IPS DF 6.9 (cell line): ENCODE measurements around the gene SULT1C2.

ENCODE experiments used
- DNase-seq: peaks from one replicate; pipeline ENCODE4 v3.0.0-alpha.2; 2013; ENCODE audit warnings: low read depth, low spot score
- H3K27ac ChIP-seq: one replicate; pipeline ENCODE4 v1.5.1; 2013; ENCODE audit warnings: low read length, control low read depth
- H3K27me3 ChIP-seq: 2 replicates; pipeline ENCODE4 v1.6.1; 2013; ENCODE audit warnings: mild to moderate bottlenecking, low read length; ENCODE audit not compliant: control insufficient read depth, insufficient read depth
- H3K36me3 ChIP-seq: 2 replicates; pipeline ENCODE4 v1.6.1; 2013; ENCODE audit warnings: low read length; ENCODE audit not compliant: control insufficient read depth, insufficient read depth
- H3K4me1 ChIP-seq: 2 replicates; pipeline ENCODE4 v1.6.1; 2013; ENCODE audit warnings: low read length; ENCODE audit not compliant: control insufficient read depth, insufficient read depth
- H3K4me3 ChIP-seq: 2 replicates; pipeline ENCODE4 v1.5.1; 2013; ENCODE audit warnings: mild to moderate bottlenecking, low read length
- H3K9me3 ChIP-seq: 2 replicates; pipeline ENCODE4 v1.6.1; 2013; ENCODE audit warnings: low read length, inconsistent platforms; ENCODE audit not compliant: control insufficient read depth, insufficient read depth
- whole genome bisulfite sequencing: extraction: QIAGEN DNeasy Blood & Tissue Kit; methylation state at CpG from one replicate; pipeline ENCODE4 v1.1.7; 2013; ENCODE audit warnings: mixed read lengths, missing lambda C conversion rate; ENCODE audit not compliant: insufficient read length, insufficient coverage; 5-methylcytosine and 5-hydroxymethylcytosine counted together

The SULT1C2 gene

GRCh38 chr2:108288534-108289106 lies at the start of gene SULT1C2:
Gene SULT1C2 (plus strand): TSS chr2:108288895. CDS start chr2:108293668, 4,773 bp downstream.
- Histone ChIP-seq H3K36me3 (no peaks in the 10 kb centered on the region), H3K9me3 (no peaks in the 10 kb centered on the region), H3K4me1 (no peaks in the 10 kb centered on the region; the same call in 1 of the 2 replicates), H3K27ac (no peak within 1 kb of the TSS), H3K27me3 (no peaks in the 10 kb centered on the region), H3K4me3 (no peak within 1 kb of the TSS)
- peak; percentile 33 for DNase-seq
- no CpG with 5 or more reads among the region's 7 CpGs for WGBS

- no peak for DNase-seq
- H3K27me3 ChIP-seq, result no peaks in the 10 kb centered on the region
- no CpG with 5 or more reads among the region's 2 CpGs for WGBS
- no peaks in the 10 kb centered on the region for H3K4me1 ChIP-seq
- no peak within 1 kb of the TSS for H3K4me3 ChIP-seq
- H3K36me3 ChIP-seq, result no peaks in the 10 kb centered on the region
- H3K27ac ChIP-seq, result no peak within 1 kb of the TSS
- H3K9me3 ChIP-seq, result peaks cover 1% of the 10 kb centered on the region; the same call in 1 of the 2 replicates
Observed at GRCh38 chr2:108239786-108240185, 48.9 kb upstream of the SULT1C2 start, which contains the start of gene SULT1C3. Gene SULT1C3 (plus strand): TSS chr2:108239968. CDS start chr2:108247195, 7,227 bp downstream.

DNA sequence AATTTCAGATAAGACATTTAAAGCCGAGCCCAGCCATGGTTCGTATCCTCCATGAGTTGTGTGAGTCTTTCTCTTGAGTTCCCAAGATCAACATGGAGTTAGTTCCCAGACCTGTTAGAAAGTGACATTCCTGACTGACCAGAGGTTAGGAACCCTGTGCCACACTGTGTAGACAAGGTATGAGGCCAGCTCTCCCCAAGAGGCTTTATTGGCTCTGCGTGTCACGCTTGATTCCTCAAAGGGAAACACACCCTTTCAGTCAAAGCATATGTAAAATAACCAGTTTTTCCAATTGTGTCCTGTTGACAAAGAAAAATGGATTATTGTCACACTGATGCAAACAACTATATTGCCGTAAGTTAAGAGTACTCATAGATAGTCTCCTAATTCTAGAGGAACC lies 47.7 kb upstream of the SULT1C2 start:
- no peaks in the 10 kb centered on the region for H3K27me3 ChIP-seq
- H3K9me3 ChIP-seq, result peaks cover 1% of the 10 kb centered on the region; the same call in 1 of the 2 replicates
- WGBS, result no CpG with 5 or more reads among the region's 5 CpGs
- H3K4me1 ChIP-seq, result no peaks in the 10 kb centered on the region
- no peak for DNase-seq
- H3K4me3 ChIP-seq, result no peak overlapping the region
- H3K36me3 ChIP-seq, result no peaks in the 10 kb centered on the region
- no peak overlapping the region for H3K27ac ChIP-seq

- WGBS, result no CpG with 5 or more reads among the region's 1 CpG
- Histone ChIP-seq H3K9me3 (no peaks in the 10 kb centered on the region), H3K4me1 (no peaks in the 10 kb centered on the region), H3K27ac (no peak overlapping the region), H3K4me3 (no peak overlapping the region), H3K27me3 (no peaks in the 10 kb centered on the region), H3K36me3 (no peaks in the 10 kb centered on the region)
- DNase-seq, result no peak
Observed at GRCh38 chr2:108243566-108243965, 45.1 kb upstream of the SULT1C2 start.

- Histone ChIP-seq H3K27me3 (no peaks in the 10 kb centered on the region), H3K36me3 (no peaks in the 10 kb centered on the region), H3K4me1 (no peaks in the 10 kb centered on the region), H3K4me3 (no peak overlapping the region), H3K27ac (no peak overlapping the region), H3K9me3 (no peaks in the 10 kb centered on the region)
- no CpG with 5 or more reads among the region's 2 CpGs for WGBS
- no peak for DNase-seq
Observed at GRCh38 chr2:108244667-108245414, 43.9 kb upstream of the SULT1C2 start.

GRCh38 chr2:108253106-108253505 lies 35.6 kb upstream of the SULT1C2 start:
- no peak overlapping the region for H3K4me3 ChIP-seq
- H3K27ac ChIP-seq, result no peak overlapping the region
- no peak for DNase-seq
- no peaks in the 10 kb centered on the region for H3K36me3 ChIP-seq
- no peaks in the 10 kb centered on the region for H3K9me3 ChIP-seq
- no peaks in the 10 kb centered on the region for H3K4me1 ChIP-seq
- no peaks in the 10 kb centered on the region for H3K27me3 ChIP-seq
- no CpG with 5 or more reads among the region's 1 CpG for whole genome bisulfite sequencing

DNA sequence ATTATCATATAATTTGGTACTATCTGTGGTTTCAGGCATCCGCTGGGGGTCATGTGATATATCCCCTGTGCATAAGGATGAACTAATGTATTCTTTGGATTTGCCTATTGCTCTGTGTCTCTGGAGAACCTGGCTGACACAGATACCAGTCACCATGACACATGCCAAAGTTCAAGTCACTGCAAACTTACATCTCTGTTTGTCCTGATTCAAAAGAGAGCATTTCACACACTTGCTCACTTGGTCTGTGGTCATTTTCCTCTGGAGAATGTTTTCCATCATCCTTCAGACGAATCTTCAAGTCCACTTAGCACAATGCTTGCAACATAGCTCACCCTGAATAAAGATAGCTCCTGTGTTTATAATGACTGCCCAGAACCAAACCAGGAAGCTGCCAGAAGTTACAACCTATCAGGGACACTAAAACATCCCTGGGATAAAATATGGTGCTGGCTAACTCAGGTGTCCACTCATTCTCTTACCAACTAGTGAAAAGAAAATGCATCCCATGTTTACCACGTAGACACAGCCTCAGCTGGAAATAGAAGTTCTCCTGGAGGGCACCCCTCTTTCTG lies 30.9 kb upstream of the SULT1C2 start:
- Histone ChIP-seq H3K4me3 (no peak overlapping the region), H3K4me1 (no peaks in the 10 kb centered on the region), H3K27me3 (no peaks in the 10 kb centered on the region), H3K27ac (no peak overlapping the region), H3K9me3 (no peaks in the 10 kb centered on the region), H3K36me3 (no peaks in the 10 kb centered on the region)
- DNase-seq, result no peak
- no CpG with 5 or more reads among the region's 3 CpGs for WGBS

DNA sequence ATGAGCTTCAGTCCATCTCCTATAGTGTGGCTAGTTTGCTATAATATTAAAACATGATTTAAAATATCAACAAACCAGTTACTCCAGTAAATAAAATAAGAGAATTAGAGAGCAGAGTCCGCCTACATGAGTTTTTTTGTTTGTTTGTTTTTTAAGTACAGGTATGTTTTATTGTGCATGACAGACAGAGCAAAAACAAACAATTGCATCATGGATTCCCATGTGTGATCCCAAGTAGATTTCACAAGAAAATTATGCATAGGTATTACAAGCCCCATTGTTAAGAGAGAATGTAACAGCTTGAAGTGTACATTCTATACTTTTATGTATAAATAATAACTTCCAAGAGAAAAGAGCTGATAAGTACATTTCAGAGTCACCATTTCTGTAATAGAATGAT lies 27.9 kb upstream of the SULT1C2 start:
- H3K27ac ChIP-seq, result no peak overlapping the region
- no peaks in the 10 kb centered on the region for H3K27me3 ChIP-seq
- WGBS, result no CpG with 5 or more reads among the region's 1 CpG
- no peaks in the 10 kb centered on the region for H3K4me1 ChIP-seq
- H3K4me3 ChIP-seq, result no peak overlapping the region
- H3K36me3 ChIP-seq, result no peaks in the 10 kb centered on the region
- no peak for DNase-seq
- H3K9me3 ChIP-seq, result no peaks in the 10 kb centered on the region

- no peak for DNase-seq
- no peaks in the 10 kb centered on the region for H3K36me3 ChIP-seq
- no peaks in the 10 kb centered on the region for H3K4me1 ChIP-seq
- no peak overlapping the region for H3K27ac ChIP-seq
- H3K27me3 ChIP-seq, result no peaks in the 10 kb centered on the region
- no CpG with 5 or more reads among the region's 1 CpG for WGBS
- no peak overlapping the region for H3K4me3 ChIP-seq
- no peaks in the 10 kb centered on the region for H3K9me3 ChIP-seq
Observed at GRCh38 chr2:108262036-108262435, 26.7 kb upstream of the SULT1C2 start.

DNA sequence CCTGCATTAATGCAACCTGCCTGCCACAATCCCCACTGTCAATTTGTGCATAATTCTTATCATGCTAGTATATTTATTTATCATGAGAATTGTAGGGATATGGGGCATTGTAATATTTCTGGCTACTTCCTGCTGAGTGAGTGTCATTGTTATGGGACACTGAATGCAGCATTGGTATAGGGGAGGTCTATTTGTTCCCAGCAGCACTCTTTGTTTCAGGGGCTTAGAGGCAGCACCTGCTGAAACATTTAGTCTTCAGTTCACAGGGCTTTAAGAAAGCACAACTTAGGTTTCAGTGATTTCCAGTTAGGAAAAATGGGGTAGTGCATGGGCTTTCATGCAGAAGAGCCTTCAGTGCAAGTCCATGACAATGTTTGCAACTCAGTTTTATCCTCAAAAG lies 25.3 kb upstream of the SULT1C2 start:
- no peak overlapping the region for H3K27ac ChIP-seq
- no peaks in the 10 kb centered on the region for H3K9me3 ChIP-seq
- no peak for DNase-seq
- H3K4me1 ChIP-seq, result no peaks in the 10 kb centered on the region
- no peaks in the 10 kb centered on the region for H3K36me3 ChIP-seq
- H3K27me3 ChIP-seq, result no peaks in the 10 kb centered on the region
- no peak overlapping the region for H3K4me3 ChIP-seq
